Esophagus squamous epithelium (tissue), 4 donors: ENCODE results near the gene SLC17A6.

Experiments used
- POLR2A ChIP-seq, 4 donors: fragments of 450-650 bp; IDR thresholded peaks; one replicate each; pipeline ENCODE4 v1.6.1; 2017; ENCODE audit warnings: antibody characterized with exemption in 4 of 4, mild to moderate bottlenecking in 4 of 4, moderate library complexity in 3 of 4
- TF ChIP-seq, protein P1 (sequence below), 6 experiments: fragments of 450-650 bp in 4 of 6; fragments of 200-600 bp in 2 of 6; sonication (generic) in 2 of 6; IDR thresholded peaks; one replicate each; pipeline ENCODE4 v1.5.1; 2016 to 2019; ENCODE audit warnings: antibody characterized with exemption in 6 of 6, mild to moderate bottlenecking in 4 of 6, moderate library complexity in 4 of 6

DNA sequence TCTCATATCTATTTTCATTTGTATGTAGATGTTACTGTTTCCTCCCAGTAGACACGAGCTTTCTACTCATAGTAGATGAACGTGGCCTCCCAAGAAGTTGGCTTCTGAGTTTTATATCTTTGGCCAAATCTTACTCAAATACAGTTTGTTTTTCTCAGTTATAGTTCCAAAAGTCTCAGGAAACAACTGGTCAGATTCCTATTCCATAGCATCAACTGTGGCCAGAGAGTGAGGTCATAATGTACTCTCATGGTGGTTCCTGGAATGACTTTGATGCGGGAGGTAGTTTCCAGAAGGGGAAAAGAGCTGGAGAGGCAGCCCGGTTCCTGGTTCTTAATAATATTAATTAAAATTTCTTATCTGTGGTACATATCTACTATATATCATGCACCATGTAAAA, 77.3 kb downstream of the SLC17A6 start:
- TF ChIP-seq POLR2A (IDR thresholded peaks at IDR 0.05) = no peak
- TF ChIP-seq, protein P1, sequence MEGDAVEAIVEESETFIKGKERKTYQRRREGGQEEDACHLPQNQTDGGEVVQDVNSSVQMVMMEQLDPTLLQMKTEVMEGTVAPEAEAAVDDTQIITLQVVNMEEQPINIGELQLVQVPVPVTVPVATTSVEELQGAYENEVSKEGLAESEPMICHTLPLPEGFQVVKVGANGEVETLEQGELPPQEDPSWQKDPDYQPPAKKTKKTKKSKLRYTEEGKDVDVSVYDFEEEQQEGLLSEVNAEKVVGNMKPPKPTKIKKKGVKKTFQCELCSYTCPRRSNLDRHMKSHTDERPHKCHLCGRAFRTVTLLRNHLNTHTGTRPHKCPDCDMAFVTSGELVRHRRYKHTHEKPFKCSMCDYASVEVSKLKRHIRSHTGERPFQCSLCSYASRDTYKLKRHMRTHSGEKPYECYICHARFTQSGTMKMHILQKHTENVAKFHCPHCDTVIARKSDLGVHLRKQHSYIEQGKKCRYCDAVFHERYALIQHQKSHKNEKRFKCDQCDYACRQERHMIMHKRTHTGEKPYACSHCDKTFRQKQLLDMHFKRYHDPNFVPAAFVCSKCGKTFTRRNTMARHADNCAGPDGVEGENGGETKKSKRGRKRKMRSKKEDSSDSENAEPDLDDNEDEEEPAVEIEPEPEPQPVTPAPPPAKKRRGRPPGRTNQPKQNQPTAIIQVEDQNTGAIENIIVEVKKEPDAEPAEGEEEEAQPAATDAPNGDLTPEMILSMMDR (IDR thresholded peaks at IDR 0.05) = no peak
